ENCODE data around the gene PIF1.

PIF1 gene

DNA sequence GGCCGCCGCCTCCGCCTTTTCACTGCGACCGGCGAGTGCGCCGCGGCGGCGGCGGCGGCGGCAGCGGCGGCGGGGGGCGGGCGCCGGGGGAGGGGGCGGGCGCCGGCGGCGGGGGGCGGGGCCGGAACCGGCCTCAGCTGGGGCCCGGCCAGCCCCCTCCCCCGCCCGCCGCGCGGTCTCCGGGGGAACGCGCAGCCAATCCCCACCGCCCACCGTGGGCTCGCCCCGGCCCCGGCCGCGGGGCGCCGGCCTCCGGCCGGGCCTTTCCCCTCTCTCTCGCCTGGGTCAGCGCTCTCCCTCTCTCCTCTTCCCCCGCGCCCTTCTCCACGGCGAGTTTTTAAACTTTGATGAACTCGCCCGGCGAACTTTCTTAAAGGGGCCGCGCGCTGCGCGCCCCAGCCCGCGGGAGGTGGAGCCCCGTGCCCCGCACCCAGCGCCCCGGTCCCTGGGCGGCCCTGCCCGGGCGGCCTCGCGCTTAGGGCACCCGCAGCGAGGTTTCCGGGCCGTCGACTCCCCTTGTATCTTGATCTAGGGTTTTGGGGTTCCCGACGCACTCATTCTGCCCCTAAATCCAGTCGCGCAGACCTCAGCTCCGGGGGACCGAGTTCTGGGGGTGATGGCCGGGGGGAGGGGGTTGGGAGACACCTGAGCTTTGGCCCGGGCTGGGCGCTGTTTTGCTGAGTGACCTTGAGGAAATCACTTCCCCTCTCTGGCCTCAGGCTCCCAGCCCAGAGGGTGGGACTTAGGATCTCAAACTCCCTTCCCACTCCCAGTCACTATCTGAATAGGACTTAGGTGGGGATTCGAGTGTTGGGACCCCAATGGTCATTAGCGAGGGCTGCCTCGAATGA, 49.7 kb downstream of the PIF1 start, which contains the start of gene RBPMS2:
Gene RBPMS2 (minus strand): TSS at position 39 of the 851 bp plus-strand sequence. CDS start 270 bp downstream, outside the sequence.
- DNase-seq (ENCODE audit: low read depth in 2 of 2) = no peak

DNA sequence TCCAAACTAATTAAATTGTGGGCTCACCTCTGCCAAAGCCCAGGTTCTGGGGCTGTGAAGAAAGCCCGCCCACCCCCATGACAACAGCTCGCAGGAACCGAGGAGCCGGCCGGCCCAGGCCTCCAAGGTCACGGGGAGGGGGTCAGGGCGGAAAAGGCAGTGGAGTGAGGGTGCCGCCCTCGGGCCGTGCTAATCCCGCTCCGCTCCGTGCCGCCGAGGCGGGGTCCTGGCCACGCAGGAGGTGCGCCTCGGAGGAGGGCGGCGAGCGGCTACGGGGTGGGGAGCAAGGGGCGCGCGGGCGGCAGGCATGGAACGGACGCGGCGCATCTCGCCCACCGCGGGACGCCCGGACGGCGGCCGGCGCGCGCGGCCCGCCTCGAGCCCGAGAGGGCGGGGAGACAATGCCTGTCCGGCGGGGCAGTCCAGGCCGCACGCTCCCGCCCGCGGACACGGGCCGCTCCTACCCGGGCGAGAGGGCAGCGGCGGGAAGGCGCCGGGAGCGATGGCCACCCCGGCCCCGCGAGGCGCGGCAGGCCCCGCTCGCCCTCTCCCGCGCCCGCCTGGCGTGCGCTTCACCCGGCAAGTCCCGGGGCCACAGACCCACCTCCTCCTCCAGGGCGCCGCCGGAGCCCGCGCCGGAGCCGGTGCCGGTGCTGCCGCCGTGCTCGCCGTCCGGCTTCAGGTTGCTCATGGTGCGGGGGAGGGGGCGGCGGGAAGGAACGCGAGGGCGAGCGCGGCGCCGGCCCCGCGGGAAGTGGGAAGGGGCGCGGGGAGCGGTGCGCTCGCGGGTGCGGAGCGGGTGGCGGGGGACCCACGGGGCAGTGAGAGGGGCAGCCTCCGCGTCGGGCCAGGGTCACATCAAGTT, 50.6 kb downstream of the PIF1 start:
- DNase-seq (ENCODE audit: low read depth in 2 of 2) = no peak

DNA sequence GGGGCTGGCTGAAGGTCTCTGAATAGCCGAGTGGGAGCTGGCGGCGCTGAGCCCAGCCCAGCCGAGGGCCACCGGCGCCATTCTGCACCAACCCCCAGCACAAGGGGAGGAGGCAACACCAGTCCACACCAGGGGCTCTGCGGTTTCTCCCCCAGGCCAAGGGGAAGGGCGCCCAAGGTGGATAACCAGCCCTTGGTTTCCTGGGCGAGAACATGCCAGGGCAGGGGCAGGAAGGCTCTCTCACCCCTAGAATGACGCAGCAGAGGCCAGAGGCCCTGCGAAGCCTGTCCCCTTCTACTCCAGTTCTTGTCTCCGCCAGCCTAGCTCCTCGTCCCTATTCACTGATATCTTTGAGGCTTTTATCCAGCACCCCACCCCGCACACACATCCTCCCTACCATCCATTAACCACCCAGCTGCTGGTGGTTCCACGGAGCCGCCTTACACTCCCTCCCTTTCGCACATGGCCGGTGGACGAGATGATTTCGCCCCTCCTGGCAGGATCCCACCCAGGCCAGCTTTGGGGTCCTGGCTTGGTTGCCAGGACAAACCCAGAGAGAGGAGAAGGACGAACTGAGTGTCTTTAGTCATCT, 51.3 kb downstream of the PIF1 start:
- DNase-seq (ENCODE audit: low read depth in 2 of 2) = no peak

DNA sequence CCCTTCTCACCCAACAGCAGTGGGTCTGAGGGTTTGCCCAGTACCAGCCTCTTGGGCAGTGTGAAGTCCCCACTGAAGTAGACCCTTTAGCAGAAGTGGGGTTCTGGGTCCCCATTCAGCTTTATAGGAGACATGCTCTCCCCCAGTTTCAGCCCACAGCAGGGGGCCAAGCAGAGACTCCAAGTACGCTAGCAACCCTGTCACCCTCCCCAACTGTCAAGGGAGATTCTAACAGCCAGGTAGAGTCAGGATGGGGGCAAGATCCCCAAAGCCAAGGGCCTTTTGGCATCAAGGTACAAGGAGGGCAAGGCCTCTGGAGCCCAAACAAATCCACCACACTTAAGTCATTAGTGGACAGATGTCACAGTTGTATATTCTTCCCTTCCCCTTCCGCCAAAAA, 51.8 kb downstream of the PIF1 start:
- no peak for DNase-seq (ENCODE audit: low read depth in 2 of 2)

DNA sequence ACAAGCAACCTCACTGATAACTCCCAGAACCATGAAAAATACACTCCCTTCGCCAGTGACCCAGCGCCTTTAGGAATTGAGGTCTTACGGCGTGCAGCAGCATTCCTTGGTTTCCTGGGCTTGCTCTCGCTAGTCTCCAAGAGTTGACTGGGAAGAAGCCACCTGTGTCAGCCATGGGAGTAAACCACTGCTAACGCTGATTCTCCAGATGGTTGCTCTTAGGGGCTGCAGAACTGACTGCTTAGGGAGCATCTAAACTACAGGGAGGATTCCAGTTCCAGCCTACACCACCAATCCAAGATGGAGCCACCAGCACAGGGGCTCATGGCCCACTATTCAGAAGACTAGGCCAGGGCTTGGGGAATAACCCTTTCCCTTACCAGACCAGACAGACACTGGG, 52.5 kb downstream of the PIF1 start:
- DNase-seq (ENCODE audit: low read depth in 2 of 2) = no peak

DNA sequence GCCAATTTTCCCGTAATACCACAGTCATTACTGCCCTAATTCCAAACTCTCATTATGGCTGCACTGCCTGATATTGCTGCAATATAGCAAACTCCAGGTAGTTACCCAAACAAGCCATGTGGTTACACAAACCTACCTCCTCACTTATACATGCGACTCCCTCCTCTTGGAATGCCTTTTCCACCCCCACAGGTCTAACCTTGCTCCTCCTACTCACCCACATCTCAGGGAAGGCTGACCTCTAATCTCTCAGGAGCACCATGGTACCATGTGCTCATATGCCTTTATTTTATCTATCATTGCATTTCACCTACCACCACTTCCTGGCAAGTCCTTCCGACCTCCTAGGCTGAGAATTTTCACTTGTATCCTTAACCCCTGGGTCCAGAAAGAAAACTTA, 53.0 kb downstream of the PIF1 start:
- no peak for DNase-seq (ENCODE audit: low read depth in 2 of 2)

DNA sequence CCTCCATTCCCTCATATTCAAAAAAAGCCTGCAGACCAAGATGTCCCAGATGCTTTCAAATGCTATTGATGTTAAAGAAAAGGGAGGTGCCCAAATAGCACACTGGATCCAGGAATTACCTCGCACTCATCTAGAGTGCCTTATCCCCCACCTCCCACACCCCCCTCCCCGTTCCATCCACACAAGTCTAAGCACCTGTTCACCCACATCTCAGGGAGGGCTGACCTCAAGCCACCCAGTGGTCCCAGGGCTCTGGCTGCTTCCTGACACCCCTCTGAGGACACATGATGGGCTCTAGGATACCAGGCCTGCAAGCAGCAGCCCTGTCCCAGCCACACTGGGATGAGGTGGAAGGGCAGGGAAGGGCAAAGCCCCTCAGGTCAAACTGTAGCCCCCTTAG, 54.8 kb downstream of the PIF1 start:
- no peak for DNase-seq (ENCODE audit: low read depth in 2 of 2)

DNA sequence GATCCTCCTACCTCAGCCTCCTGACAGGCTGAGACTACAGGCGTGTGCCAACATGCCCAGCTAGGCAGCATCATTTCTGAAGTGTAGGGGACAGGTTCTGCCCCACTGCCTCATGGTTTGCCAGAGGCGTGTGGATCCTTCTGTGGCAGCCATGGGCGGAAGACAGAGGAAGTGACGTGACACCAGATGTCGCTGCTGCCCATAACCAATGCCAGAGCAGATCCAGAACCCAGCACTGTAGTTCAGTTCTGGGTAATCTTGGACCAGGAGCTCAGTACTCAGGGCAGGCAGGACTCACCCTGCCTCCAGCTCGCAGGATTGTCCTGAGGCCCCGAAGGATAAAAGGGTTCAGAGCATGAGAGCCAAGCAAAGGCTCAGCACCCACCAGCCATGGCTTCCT, 58.2 kb downstream of the PIF1 start:
- DNase-seq (ENCODE audit: low read depth in 2 of 2) = no peak

DNA sequence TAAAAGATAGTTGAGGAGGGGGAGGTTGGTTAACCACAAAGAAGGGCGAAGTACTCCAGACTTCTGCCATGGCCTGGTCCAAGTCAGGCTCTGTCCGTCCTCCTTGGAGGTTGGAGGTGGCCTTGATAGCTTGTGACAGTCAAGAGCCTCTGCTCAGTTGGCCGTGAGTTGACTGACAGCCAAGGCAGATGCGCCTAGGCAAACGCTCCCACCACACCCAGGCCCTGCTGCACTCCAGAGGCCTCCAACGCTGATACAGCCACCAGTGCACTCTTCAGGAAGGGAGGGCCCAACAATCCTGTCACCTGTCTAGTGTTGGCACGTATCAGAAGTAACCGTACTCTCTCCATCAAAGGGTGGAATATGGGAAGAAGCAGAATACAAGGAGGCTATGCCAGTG, 59.4 kb downstream of the PIF1 start:
- no peak for DNase-seq (ENCODE audit: low read depth in 2 of 2)

Measured in activated CD8-positive, alpha-beta memory T cell treated with anti-CD3 and anti-CD28 coated beads for 4 hours (primary cell).